Neural progenitor cell (in vitro differentiated cells): ENCODE data around the gene RNF148.
A peak's percentile ranks its signal among the peaks of the same experiment; 100 is the strongest.

Source experiments
- CTCF ChIP-seq: fragments of 200-600 bp; sonication (generic); IDR thresholded peaks from 2 replicates; pipeline ENCODE4 v1.5.1; 2017; ENCODE audit warnings: antibody characterized with exemption, mild to moderate bottlenecking
- EZH2 ChIP-seq: fragments of 200-600 bp; sonication (generic); IDR thresholded peaks from 2 replicates; pipeline ENCODE4 v1.6.1; 2017; ENCODE audit warnings: antibody characterized with exemption, mild to moderate bottlenecking, moderate library complexity
- EZH2phosphoT487 ChIP-seq: fragments of 200-600 bp; sonication (generic); IDR thresholded peaks from 2 replicates; pipeline ENCODE4 v1.6.1; 2017; ENCODE audit warnings: antibody characterized with exemption

- no peak for TF ChIP-seq EZH2
- TF ChIP-seq CTCF, result peak; percentile 10
- TF ChIP-seq EZH2phosphoT487, result no peak
These were observed 27.1 kb downstream of the RNF148 start for GRCh38 chr7:122675621-122676020.
